Measurements from ENCODE around the gene FAM124A. TPM values are rescaled to one million over a fixed set of nuclear protein-coding genes. Genes with fewer than 3 reads are reported as not detected.

Gene FAM124A
- total RNA-seq, 1 experiment from 2014 or later: 1.1 TPM

DNA sequence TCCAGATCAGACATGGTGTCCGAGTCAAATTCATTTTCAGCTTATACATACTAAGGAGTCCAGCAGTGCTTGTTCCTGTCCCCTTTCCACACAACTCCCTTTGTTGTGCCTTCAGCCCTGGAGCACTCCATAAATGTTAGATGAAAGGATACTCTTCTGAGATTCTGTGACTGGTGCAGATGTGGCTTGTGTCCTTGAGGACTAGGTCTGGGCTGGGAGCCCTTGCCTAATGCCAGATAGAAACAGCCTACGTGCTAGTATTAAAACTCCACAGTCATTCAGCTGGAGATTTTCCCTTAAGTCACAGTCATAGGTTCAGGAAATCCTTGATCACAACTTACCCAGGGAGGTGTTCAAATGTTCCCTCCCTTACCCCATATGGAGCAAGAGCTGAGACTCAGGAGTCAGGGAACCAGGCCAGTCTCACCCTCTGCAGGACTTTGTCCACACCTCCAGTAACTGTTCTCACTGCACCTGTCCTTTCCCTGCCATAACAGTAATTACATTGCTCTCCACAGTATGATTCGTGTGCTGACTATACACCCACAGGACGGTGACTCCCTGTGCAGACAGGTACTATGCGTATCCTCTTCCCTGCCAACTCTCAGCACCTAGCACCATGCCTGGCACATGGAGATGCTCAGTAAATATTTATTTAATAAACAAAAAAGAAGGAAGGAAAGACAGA, 101.8 kb downstream of the FAM124A start:
- no TSS peak for BruUV-seq (replicated peaks)
- ChIA-PET CTCF (no interaction called here), POLR2A (no interaction called here)
- Histone ChIP-seq H3K27me3 (ENCODE audit: control insufficient read depth, insufficient read depth, low read length) (no peaks in the 10 kb centered on the region), H3K4me1 (ENCODE audit: control insufficient read depth, insufficient read depth, low read length) (no peaks in the 10 kb centered on the region), H3K27ac (ENCODE audit: low read length) (no peak overlapping the region), H3K4me3 (ENCODE audit: low read depth in 2 of 2, low read length in 2 of 2) (no peak overlapping the region), H3K9me3 (ENCODE audit: control insufficient read depth, insufficient read depth, low read depth, low read length) (no peaks in the 10 kb centered on the region), H3K36me3 (ENCODE audit: control insufficient read depth, insufficient read depth, low read length) (no peaks in the 10 kb centered on the region)
- intact Hi-C loops (cut with micrococcal nuclease; ENCODE audit: unreplicated experiment) (no loop called here), in situ Hi-C loops (cut with HindIII; ENCODE audit: low pct_unique_long_range_greater_than_20kb, low sequenced_read_pairs) (no loop called here)
- DNase-seq (ENCODE audit: low read depth, low spot score): no peak
- ATAC-seq: no peak
- TF ChIP-seq POLR2AphosphoS5 (IDR thresholded peaks at IDR 0.05; ENCODE audit: low read depth, low read length) (no peak), CTCF (IDR thresholded peaks at IDR 0.05) (no peak), TCF7L2 (IDR thresholded peaks at IDR 0.05; ENCODE audit: low read depth, low read length) (no peak), SIN3A (IDR thresholded peaks at IDR 0.05; ENCODE audit: borderline replicate concordance, insufficient read depth, low read depth, low read length) (no peak)
- TF ChIP-seq, protein P1, sequence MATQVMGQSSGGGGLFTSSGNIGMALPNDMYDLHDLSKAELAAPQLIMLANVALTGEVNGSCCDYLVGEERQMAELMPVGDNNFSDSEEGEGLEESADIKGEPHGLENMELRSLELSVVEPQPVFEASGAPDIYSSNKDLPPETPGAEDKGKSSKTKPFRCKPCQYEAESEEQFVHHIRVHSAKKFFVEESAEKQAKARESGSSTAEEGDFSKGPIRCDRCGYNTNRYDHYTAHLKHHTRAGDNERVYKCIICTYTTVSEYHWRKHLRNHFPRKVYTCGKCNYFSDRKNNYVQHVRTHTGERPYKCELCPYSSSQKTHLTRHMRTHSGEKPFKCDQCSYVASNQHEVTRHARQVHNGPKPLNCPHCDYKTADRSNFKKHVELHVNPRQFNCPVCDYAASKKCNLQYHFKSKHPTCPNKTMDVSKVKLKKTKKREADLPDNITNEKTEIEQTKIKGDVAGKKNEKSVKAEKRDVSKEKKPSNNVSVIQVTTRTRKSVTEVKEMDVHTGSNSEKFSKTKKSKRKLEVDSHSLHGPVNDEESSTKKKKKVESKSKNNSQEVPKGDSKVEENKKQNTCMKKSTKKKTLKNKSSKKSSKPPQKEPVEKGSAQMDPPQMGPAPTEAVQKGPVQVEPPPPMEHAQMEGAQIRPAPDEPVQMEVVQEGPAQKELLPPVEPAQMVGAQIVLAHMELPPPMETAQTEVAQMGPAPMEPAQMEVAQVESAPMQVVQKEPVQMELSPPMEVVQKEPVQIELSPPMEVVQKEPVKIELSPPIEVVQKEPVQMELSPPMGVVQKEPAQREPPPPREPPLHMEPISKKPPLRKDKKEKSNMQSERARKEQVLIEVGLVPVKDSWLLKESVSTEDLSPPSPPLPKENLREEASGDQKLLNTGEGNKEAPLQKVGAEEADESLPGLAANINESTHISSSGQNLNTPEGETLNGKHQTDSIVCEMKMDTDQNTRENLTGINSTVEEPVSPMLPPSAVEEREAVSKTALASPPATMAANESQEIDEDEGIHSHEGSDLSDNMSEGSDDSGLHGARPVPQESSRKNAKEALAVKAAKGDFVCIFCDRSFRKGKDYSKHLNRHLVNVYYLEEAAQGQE (IDR thresholded peaks at IDR 0.05; ENCODE audit: insufficient read depth in 1 of 2, low read depth in 2 of 2, low read length in 1 of 2): no peak

GRCh38 chr13:51324714-51325420, 102.7 kb downstream of the FAM124A start:
- in situ Hi-C loops (cut with HindIII; ENCODE audit: low pct_unique_long_range_greater_than_20kb, low sequenced_read_pairs): no loop called here
- H3K36me3 ChIP-seq (ENCODE audit: control insufficient read depth, insufficient read depth, low read length): no peaks in the 10 kb centered on the region
- H3K9me3 ChIP-seq (ENCODE audit: control insufficient read depth, insufficient read depth, low read depth, low read length): no peaks in the 10 kb centered on the region
- intact Hi-C loops (cut with micrococcal nuclease; ENCODE audit: unreplicated experiment): no loop called here
- no peak for ATAC-seq
- BruUV-seq (replicated peaks): no TSS peak
- H3K27ac ChIP-seq (ENCODE audit: low read length): no peak overlapping the region
- POLR2A ChIA-PET: no interaction called here
- no peak for DNase-seq (ENCODE audit: low read depth, low spot score)
- no peak overlapping the region for H3K4me3 ChIP-seq (ENCODE audit: low read depth in 2 of 2, low read length in 2 of 2)
- H3K4me1 ChIP-seq (ENCODE audit: control insufficient read depth, insufficient read depth, low read length): no peaks in the 10 kb centered on the region
- TF ChIP-seq SIN3A (IDR thresholded peaks at IDR 0.05; ENCODE audit: borderline replicate concordance, insufficient read depth, low read depth, low read length) (no peak), TCF7L2 (IDR thresholded peaks at IDR 0.05; ENCODE audit: low read depth, low read length) (no peak), POLR2AphosphoS5 (IDR thresholded peaks at IDR 0.05; ENCODE audit: low read depth, low read length) (no peak), CTCF (IDR thresholded peaks at IDR 0.05) (no peak)
- TF ChIP-seq, protein P1 (IDR thresholded peaks at IDR 0.05; ENCODE audit: insufficient read depth in 1 of 2, low read depth in 2 of 2, low read length in 1 of 2): no peak
- CTCF ChIA-PET: no interaction called here
- H3K27me3 ChIP-seq (ENCODE audit: control insufficient read depth, insufficient read depth, low read length): no peaks in the 10 kb centered on the region

Data from Panc1 (cell line).